OCI-LY1 (cell line): Measurements from ENCODE around the gene SAYSD1.

Experiments used
- EZH2 ChIP-seq: fragments of 200-600 bp; sonication (generic), shearing (Covaris generic); IDR thresholded peaks from 2 replicates; pipeline ENCODE4 v1.8.0; 2017; ENCODE audit warnings: borderline replicate concordance, mixed run types, mild to moderate bottlenecking, antibody characterized with exemption, low read length, moderate library complexity, mixed read lengths
- TF ChIP-seq, protein P1 (sequence below): fragments of 200-600 bp; sonication (generic), shearing (Covaris generic); IDR thresholded peaks from 2 replicates; pipeline ENCODE4 v1.5.1; 2017; ENCODE audit warnings: mild to moderate bottlenecking, antibody characterized with exemption, low read length, moderate library complexity, mixed read lengths

- TF ChIP-seq, protein P1, sequence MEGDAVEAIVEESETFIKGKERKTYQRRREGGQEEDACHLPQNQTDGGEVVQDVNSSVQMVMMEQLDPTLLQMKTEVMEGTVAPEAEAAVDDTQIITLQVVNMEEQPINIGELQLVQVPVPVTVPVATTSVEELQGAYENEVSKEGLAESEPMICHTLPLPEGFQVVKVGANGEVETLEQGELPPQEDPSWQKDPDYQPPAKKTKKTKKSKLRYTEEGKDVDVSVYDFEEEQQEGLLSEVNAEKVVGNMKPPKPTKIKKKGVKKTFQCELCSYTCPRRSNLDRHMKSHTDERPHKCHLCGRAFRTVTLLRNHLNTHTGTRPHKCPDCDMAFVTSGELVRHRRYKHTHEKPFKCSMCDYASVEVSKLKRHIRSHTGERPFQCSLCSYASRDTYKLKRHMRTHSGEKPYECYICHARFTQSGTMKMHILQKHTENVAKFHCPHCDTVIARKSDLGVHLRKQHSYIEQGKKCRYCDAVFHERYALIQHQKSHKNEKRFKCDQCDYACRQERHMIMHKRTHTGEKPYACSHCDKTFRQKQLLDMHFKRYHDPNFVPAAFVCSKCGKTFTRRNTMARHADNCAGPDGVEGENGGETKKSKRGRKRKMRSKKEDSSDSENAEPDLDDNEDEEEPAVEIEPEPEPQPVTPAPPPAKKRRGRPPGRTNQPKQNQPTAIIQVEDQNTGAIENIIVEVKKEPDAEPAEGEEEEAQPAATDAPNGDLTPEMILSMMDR = no peak
- TF ChIP-seq EZH2 = no peak
Observed at GRCh38 chr6:39102821-39103136, 12.2 kb downstream of the SAYSD1 start.
